ENCODE measurements around the gene KRT34.
"Not testable (repeated sequence)": the region's sequence is repeated elsewhere in the genome, so short reads cannot be mapped to it uniquely, and the experiment has no call there.

KRT34 gene

GRCh38 chr17:41381943-41382342 lies at the start of gene KRT34:
KRT34 (minus strand) TSS chr17:41382306; CDS start chr17:41382246, 60 bp downstream.
- not testable (repeated sequence) for DNase-seq

DNA sequence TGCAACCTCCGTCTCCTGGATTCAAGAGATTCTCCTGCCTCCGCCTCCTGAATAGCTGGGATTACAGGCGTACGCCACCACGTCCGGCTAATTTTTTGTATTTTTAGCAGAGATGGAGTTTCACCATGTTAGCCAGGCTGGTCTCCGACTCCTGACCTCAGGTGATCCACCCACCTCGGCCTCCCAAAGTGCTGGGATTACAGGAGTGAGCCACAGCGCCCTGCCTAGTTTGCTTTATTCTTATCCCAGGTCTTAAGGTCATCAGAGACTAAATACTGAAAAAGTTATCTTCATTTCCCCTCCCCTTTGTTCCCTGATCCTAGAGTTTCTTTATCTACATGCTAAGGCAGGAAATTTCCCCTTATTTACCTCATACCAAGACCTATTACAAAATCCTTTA lies 48.3 kb upstream of the KRT34 start:
- DNase-seq: not testable (repeated sequence)

DNA sequence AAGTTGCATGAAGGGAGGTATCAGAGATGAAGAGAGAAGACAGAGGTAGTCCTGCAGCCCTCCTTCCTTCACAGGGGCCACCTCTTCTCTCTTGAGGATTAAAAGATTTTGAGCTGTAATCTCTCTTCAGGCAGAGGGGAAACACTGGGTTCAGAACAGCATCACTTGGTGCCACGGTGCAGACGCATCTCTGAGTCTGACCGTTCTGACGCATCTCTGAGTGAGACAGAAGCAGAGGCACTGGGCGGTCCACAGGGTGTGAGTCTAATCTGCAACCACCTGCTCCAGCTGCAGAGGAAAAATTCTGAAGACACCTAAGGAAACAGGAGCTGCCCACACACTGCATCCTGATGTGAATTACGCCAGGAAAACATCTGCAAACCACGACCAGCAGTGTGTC lies 47.6 kb upstream of the KRT34 start:
- DNase-seq: no peak

DNA sequence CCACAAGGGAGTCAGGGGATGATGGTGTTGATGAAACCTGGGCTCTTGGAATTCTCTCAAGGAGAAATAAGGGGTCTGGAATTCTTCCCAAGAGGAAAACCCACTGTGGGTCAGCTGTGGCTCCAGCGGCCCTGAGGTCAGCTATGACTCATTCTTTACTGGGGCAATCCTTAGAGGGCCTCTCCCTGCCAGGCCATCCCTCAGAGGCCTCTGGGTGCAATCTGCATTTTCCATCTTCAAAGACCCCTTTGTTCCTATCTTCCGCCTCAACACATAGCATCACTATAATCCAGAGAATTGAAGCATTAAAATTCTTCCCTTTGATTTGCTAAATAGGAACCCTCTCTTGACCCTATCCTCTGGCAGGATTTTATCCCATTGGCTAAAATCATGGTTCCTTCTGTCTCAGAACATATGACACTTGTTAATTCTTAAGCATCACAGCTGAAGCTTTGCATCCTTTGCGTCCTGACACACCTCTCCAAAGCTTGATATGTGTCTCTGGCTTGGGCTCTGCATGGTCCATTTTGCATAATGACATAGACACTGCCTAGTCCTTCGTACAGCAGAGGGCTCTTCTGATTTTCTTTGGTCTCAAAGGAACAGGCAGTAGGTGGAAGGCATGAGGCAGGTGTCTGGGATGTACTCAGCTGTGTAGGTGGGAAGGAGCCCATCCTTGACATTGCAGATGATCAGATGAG lies 46.6 kb upstream of the KRT34 start:
- no peak for DNase-seq

- no peak for DNase-seq
Observed at GRCh38 chr17:41424111-41424635, 42.1 kb upstream of the KRT34 start, which contains the start of gene KRT37. KRT37 (minus strand) TSS chr17:41424585; CDS start chr17:41424523, 62 bp downstream.

DNA sequence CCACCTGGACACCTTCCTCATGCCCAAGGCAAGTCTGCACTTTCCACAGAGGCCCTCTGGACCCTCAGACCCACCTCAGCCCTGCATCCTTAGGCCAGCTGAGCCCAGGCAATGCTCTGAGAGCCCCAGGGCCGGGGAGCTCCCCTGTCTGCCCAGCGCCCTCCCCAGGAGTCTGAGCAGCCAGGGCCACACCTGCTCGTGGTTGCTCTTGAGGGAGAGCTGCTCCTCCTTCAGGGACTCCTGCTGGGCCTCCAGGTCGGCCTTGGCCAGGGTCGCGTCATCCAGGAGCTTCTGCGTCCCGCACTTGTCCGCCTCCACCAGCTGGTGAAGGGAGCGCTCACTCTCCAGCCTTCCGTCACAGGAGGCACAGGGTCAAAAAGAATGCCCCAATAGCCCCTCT lies 40.5 kb upstream of the KRT34 start:
- DNase-seq: not testable (repeated sequence)

DNA sequence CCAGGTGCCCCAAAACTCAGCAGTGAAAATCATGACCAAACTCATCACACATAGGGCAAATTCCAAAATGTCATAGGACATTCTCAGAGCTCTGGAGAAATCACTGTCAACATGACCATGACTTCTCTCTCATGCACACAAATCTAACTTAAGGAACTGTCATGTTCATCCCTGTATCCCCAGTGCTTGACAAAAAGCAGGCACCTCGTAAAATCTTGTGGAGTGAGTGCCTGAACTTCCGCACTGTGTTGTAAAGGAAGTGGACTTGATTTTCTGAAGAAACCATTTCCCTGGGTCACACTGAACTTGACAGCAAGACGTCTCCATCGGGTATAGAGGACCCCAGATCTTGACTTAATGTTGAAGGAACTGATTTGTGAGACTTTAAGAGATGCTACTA lies 39.5 kb upstream of the KRT34 start:
- DNase-seq: no peak

GRCh38 chr17:41421116-41421515 lies 39.0 kb upstream of the KRT34 start:
- DNase-seq: no peak

DNA sequence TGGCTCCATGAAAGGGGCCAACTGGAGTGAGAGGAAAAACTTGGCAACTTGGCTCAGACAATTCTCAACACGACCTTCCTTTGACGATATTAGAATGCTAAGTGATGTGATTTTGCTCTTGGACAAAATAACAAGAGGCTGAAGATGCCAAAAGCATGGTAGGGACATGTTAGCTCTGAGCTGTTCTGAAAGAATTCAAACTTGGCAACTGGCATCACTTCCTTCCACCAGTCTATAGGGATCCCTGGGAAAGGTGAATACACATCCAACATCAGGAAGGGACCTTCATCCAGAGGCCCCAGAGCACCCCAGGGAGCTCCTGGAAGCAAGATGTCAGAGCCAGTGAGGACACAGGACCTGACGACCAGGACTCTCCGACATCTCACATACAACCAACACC lies 38.0 kb upstream of the KRT34 start:
- no peak for DNase-seq

DNA sequence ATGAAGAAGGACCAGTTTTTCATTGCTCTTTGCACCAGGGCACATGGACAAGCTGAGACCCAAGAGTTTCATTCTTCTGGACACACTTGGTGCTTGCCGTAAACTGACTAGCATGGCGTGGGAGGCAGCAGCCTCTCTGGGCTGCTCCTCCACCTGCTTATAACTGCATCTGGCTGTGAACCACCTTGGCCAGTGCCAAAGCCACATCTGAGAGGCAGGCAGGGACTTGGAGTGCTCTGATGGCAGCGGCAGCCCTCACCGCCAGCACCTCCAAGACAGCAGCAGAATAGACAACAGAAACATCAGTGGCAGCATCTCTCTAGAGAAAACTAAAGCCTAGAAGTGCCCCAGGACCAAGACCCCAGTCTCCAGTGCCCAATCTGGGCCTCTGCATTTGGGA lies 37.6 kb upstream of the KRT34 start:
- DNase-seq: no peak

DNA sequence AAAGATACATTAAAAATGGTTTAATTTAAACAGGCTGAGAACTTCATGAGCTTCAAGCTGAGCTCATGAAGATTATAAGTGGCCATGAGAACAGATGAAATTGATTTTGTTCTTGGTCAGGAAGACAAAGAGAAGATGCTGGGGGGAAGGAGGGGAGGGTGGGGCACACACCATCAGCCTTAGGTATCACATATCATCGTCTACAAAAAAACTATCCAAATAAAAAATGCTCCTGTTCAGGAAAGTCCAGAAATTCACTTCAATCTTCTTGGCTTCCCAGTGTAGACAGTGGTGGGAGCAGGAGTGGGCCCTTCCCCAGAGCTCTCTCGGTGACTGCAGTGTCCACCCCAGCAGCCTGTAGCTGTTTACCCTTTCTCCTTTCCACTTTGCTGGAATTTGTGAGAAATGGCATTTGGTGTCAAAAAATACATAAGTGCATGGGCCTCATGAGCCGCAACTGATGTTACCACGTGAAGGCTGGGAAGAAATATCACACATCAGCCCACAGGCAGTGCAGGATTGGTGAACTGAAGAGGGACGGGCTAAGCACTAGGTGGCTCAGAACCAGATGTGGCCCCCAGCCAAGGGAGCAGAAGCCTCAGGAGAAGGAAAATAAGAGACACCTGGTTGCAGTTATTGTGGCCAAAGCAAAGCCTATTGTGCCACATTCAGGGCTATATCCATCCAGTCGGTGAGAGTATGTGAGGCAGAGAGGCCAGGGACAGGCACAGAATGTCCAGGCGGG lies 36.2 kb upstream of the KRT34 start:
- no peak for DNase-seq

DNA sequence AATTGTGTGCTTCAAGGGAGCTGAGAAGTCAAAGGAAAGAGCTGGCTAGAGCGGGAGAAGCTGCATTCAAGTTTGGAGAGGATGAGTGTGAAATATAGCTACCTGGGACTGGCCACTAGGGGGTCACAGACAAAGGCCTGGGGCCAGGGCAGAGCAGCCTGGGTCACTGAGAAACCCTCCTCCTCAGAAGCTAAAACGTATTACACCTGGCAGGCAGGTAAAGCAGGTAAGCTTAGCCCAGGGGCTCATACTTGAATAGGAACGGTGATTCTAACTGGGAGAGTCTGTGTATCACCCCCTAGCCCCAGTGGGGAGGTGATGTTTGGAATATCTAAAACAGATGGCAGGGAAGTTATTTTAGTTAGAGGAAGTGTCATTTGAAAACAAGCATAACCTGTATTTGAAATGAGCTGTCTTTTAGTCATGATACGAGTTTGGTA lies 35.5 kb upstream of the KRT34 start:
- no peak for DNase-seq

DNA sequence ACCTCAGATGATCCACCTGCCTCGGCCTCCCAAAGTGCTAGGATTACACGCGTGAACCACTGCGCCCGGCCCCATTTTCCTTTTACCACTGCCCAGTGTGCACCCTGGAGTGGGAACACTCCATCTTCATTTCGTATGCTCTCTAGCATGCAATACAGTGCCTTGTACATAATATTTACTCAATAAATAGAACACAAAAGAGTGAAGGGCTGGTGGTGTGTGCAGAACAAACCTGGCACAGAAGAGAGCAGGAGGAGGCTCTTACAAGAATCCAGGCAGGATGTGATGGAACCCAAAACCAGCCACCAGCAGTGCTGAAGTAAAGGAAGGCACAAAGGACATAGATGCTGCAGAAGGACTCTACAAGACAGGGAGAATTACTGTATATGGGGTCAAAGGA lies 35.0 kb upstream of the KRT34 start:
- no peak for DNase-seq

GRCh38 chr17:41416479-41416878 lies 34.4 kb upstream of the KRT34 start:
- peak; percentile 7 for DNase-seq

DNA sequence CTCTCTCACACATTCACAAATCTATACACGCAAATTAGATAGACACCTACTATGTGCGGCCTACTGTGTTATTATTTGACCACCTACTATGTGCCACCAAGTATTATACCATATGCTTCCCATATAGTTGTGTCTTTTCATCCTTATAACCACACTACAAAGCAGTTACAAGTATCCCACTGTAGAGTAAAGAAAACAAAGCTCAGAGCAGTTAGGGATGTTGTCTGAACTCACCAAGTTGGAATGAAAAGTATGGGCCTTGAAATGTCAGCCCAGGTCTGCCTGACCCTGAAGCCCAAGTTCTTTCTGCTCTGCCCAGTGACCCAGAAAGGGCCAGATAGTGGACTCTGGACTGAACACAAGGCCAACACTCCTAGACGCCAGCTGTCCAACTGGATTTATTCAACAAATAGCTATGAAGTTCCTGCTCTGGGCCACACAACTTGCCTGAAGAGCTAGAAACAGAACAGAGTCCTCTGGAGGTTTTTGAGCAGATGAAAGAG lies 33.8 kb upstream of the KRT34 start:
- no peak for DNase-seq

GRCh38 chr17:41415411-41415810 lies 33.3 kb upstream of the KRT34 start:
- DNase-seq: no peak

DNA sequence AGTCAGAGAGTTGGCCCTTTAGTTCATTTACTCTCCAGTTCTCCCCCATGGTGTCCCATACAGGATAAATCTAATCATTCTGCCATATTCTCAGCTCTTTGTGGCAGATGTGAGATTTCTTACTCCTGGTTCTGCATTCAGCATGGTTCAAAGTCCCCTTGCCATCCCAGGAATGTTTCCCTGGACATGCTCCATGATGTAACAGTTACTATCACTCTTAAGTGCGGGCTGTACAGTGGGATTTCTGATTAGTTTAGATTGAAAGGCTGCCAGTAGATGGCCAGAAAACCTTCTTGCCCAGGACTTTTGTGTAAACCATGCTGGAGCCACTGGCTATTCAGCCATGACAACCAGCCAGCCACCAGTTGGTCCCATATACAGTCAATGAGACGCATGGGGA lies 31.9 kb upstream of the KRT34 start:
- no peak for DNase-seq

DNA sequence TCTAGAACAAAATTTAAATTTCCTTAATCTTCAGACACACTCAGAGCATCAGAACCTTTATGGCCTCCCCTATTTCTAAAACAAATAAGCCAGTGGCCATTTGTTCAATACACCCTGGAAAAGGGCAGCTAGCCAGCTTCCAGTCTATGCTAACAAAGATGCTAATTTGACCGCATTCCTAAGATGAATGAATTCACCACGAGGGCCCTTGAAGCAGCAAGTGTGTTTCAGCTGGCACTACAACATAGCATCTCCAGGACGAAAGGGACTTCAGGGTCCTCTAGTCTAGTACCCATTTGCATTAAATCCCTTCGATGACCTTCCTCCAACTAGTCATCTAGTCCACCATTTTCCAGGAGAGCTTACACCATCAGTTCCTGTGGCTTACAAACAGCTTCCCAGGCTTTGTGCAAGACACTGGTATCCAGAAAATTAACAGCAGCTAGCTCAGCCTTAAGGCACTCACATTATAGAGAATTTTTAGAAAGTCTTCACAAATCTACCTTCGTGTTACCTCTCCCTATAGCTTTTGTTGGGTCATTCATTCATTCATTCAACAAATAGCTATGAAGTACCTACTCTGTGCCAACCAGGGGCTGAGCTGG lies 31.3 kb upstream of the KRT34 start:
- no peak for DNase-seq

- no peak for DNase-seq
Observed at GRCh38 chr17:41411072-41411840, 29.1 kb upstream of the KRT34 start.

- DNase-seq: no peak
Observed at GRCh38 chr17:41407226-41407625, 25.1 kb upstream of the KRT34 start.

- no peak for DNase-seq
Observed at GRCh38 chr17:41406205-41406604, 24.1 kb upstream of the KRT34 start.

- DNase-seq: no peak
Observed at GRCh38 chr17:41404024-41404671, 22.0 kb upstream of the KRT34 start.
